HuH-7.5 (cell line): ENCODE results near the gene TGFB3.
"Not testable (repeated sequence)": the region's sequence is repeated elsewhere in the genome, so short reads cannot be mapped to it uniquely, and the experiment has no call there.

ENCODE experiments used
- DNase-seq: peaks from one replicate; pipeline ENCODE4 v3.0.0; 2011; ENCODE audit warnings: low spot score

The TGFB3 gene

GRCh38 chr14:75960231-75960630 lies 21.6 kb downstream of the TGFB3 start:
- no peak for DNase-seq

- DNase-seq = no peak
Measured at GRCh38 chr14:75959031-75959430, 22.8 kb downstream of the TGFB3 start.

- no peak for DNase-seq
Measured at GRCh38 chr14:75952489-75952888, 29.3 kb downstream of the TGFB3 start.

- no peak for DNase-seq
Measured at GRCh38 chr14:75946785-75947184, 35.0 kb downstream of the TGFB3 start.

GRCh38 chr14:75944607-75945241 lies 37.1 kb downstream of the TGFB3 start:
- DNase-seq = no peak

- no peak for DNase-seq
Measured at GRCh38 chr14:75941030-75941429, 40.8 kb downstream of the TGFB3 start.

GRCh38 chr14:75939200-75939599 lies 42.6 kb downstream of the TGFB3 start:
- DNase-seq = no peak

- DNase-seq = no peak
Measured at GRCh38 chr14:75934998-75935628, 46.7 kb downstream of the TGFB3 start.

- no peak for DNase-seq
Measured at GRCh38 chr14:75933712-75934296, 48.0 kb downstream of the TGFB3 start.

- DNase-seq = no peak
Measured at GRCh38 chr14:75928690-75929181, 53.1 kb downstream of the TGFB3 start.

GRCh38 chr14:75927564-75928087 lies 54.2 kb downstream of the TGFB3 start:
- DNase-seq = no peak

- DNase-seq = no peak
Measured at GRCh38 chr14:75926431-75927115, 55.2 kb downstream of the TGFB3 start.

GRCh38 chr14:75925141-75925840 lies 56.5 kb downstream of the TGFB3 start:
- DNase-seq = not testable (repeated sequence)

- DNase-seq = not testable (repeated sequence)
Measured at GRCh38 chr14:75920421-75920820, 61.4 kb downstream of the TGFB3 start.

GRCh38 chr14:75917946-75918335 lies 63.9 kb downstream of the TGFB3 start:
- no peak for DNase-seq

GRCh38 chr14:75917322-75917945 lies 64.4 kb downstream of the TGFB3 start:
- no peak for DNase-seq

- no peak for DNase-seq
Measured at GRCh38 chr14:75915045-75915444, 66.8 kb downstream of the TGFB3 start.

- no peak for DNase-seq
Measured at GRCh38 chr14:75913183-75913582, 68.6 kb downstream of the TGFB3 start.

GRCh38 chr14:75911883-75912282 lies 69.9 kb downstream of the TGFB3 start:
- DNase-seq = no peak

GRCh38 chr14:75910048-75910447 lies 71.7 kb downstream of the TGFB3 start:
- DNase-seq = no peak

GRCh38 chr14:75909630-75910029 lies 72.2 kb downstream of the TGFB3 start:
- no peak for DNase-seq
